Neural progenitor cell (in vitro differentiated cells): ENCODE results near the gene COPS8. TPM values are rescaled to one million over a fixed set of nuclear protein-coding genes. Genes with fewer than 3 reads are reported as not detected.

Experiments used
- DNase-seq: peaks from one replicate; pipeline ENCODE4 v3.0.0-alpha.2; 2016; ENCODE audit warnings: low spot score
- H2AFZ ChIP-seq: fragments of 200-600 bp; sonication (generic); replicated peaks from 2 replicates; pipeline ENCODE4 v1.6.1; 2016; ENCODE audit warnings: antibody characterized with exemption
- H3F3A ChIP-seq: fragments of 200-600 bp; sonication (generic); 2 replicates; pipeline ENCODE4 v1.6.1; 2016; ENCODE audit warnings: antibody characterized with exemption, low read depth
- H3K27ac ChIP-seq: fragments of 200-600 bp; sonication (generic); 2 replicates; pipeline ENCODE4 v1.5.1; 2016; ENCODE audit warnings: mild to moderate bottlenecking
- H3K27me3 ChIP-seq: fragments of 200-600 bp; sonication (generic); 2 replicates; pipeline ENCODE4 v1.6.1; 2016; ENCODE audit warnings: mild to moderate bottlenecking, moderate library complexity
- H3K36me3 ChIP-seq: fragments of 200-600 bp; sonication (generic); 2 replicates; pipeline ENCODE4 v1.5.1; 2016
- H3K4me1 ChIP-seq: fragments of 200-600 bp; sonication (generic); 2 replicates; pipeline ENCODE4 v1.6.1; 2016; ENCODE audit warnings: mixed run types
- H3K4me2 ChIP-seq: fragments of 200-600 bp; sonication (generic); 2 replicates; pipeline ENCODE4 v1.6.1; 2016
- H3K4me3 ChIP-seq: fragments of 200-600 bp; sonication (generic); 2 replicates; pipeline ENCODE4 v1.5.1; 2016
- H3K79me2 ChIP-seq: fragments of 200-600 bp; sonication (generic); 2 replicates; pipeline ENCODE4 v1.6.1; 2016; ENCODE audit warnings: low read depth
- H3K9ac ChIP-seq: fragments of 200-600 bp; sonication (generic); 2 replicates; pipeline ENCODE4 v1.6.1; 2016
- H3K9me3 ChIP-seq: fragments of 200-600 bp; sonication (generic); 2 replicates; pipeline ENCODE4 v1.5.1; 2016; ENCODE audit warnings: low read depth
- H4K20me1 ChIP-seq: fragments of 200-600 bp; sonication (generic); 2 replicates; pipeline ENCODE4 v1.6.1; 2016; ENCODE audit warnings: low read depth
- H3K27ac Mint-ChIP-seq: 3 replicates; pipeline ENCODE4 v1.8.0; 2021; ENCODE audit warnings: mixed read lengths
- H3K27me3 Mint-ChIP-seq: 2 replicates; pipeline ENCODE4 v1.8.0; 2022; ENCODE audit warnings: low read depth, mild to moderate bottlenecking, inconsistent platforms, moderate library complexity, mixed read lengths; ENCODE audit not compliant: insufficient read depth
- H3K36me3 Mint-ChIP-seq: 3 replicates; pipeline ENCODE4 v1.8.0; 2021; ENCODE audit warnings: mixed read lengths
- H3K4me1 Mint-ChIP-seq: 3 replicates; pipeline ENCODE4 v1.8.0; 2021; ENCODE audit warnings: mixed read lengths
- H3K4me3 Mint-ChIP-seq: 3 replicates; pipeline ENCODE4 v1.8.0; 2021; ENCODE audit warnings: mild to moderate bottlenecking, moderate library complexity, mixed read lengths
- H3K9me3 Mint-ChIP-seq: 3 replicates; pipeline ENCODE4 v1.8.0; 2020; ENCODE audit warnings: mixed read lengths
- EZH2 ChIP-seq: fragments of 200-600 bp; sonication (generic); IDR thresholded peaks from 2 replicates; pipeline ENCODE4 v1.6.1; 2017; ENCODE audit warnings: antibody characterized with exemption, mild to moderate bottlenecking, moderate library complexity
- EZH2phosphoT487 ChIP-seq: fragments of 200-600 bp; sonication (generic); IDR thresholded peaks from 2 replicates; pipeline ENCODE4 v1.6.1; 2017; ENCODE audit warnings: antibody characterized with exemption
- total RNA-seq: library from RNA; depleted of rRNA; stranded (reverse); fragments of >200 nt; gene quantifications from 2 replicates; pipeline ENCODE4 v1.2.3, GENCODE V29; 2015; ENCODE audit warnings: low replicate concordance
- TF ChIP-seq, protein P1 (sequence below): fragments of 200-600 bp; sonication (generic); IDR thresholded peaks from 2 replicates; pipeline ENCODE4 v1.5.1; 2017; ENCODE audit warnings: antibody characterized with exemption, mild to moderate bottlenecking

Gene COPS8
- total RNA-seq, 1 donor from 2014 or later: 267 TPM

DNA sequence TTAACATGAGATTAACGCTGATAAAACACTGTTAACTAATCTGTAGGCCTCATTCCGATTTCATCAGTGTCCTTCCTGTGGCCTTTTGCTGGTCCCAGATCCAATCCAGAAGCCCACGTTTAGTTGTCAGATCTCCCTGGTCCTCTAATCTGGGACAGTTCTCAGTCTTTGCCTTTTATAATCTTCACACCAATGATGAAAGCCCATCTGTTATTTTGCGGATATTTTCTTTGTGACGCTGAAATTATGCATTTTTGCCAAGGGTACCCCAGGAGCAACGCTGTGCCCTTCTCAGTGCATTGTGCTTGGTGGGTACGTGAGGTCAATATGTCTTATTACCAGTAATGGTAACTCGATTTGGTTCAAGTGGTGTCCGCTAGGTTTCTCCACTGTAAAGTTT is 51.1 kb downstream of the COPS8 start:
- no peak for DNase-seq
- Histone ChIP-seq H3K27me3 (no peaks in the 10 kb centered on the region), H4K20me1 (no peaks in the 10 kb centered on the region), H3K79me2 (no peaks in the 10 kb centered on the region), H3F3A (peaks cover 6% of the 10 kb centered on the region), H3K36me3 (no peaks in the 10 kb centered on the region), H2AFZ (no peak overlapping the region), H3K4me1 (peaks cover 10% of the 10 kb centered on the region), H3K9me3 (no peaks in the 10 kb centered on the region), H3K4me2 (no peak overlapping the region), H3K4me3 (no peak overlapping the region), H3K9ac (no peak overlapping the region), H3K27ac (no peak overlapping the region)
- Mint-ChIP-seq H3K36me3 (no peaks in the 10 kb centered on the region), H3K27ac (no peak overlapping the region), H3K4me1 (peaks cover 11% of the 10 kb centered on the region), H3K27me3 (peaks cover 7% of the 10 kb centered on the region), H3K9me3 (peaks cover 4% of the 10 kb centered on the region), H3K4me3 (no peak overlapping the region)
- TF ChIP-seq, protein P1, sequence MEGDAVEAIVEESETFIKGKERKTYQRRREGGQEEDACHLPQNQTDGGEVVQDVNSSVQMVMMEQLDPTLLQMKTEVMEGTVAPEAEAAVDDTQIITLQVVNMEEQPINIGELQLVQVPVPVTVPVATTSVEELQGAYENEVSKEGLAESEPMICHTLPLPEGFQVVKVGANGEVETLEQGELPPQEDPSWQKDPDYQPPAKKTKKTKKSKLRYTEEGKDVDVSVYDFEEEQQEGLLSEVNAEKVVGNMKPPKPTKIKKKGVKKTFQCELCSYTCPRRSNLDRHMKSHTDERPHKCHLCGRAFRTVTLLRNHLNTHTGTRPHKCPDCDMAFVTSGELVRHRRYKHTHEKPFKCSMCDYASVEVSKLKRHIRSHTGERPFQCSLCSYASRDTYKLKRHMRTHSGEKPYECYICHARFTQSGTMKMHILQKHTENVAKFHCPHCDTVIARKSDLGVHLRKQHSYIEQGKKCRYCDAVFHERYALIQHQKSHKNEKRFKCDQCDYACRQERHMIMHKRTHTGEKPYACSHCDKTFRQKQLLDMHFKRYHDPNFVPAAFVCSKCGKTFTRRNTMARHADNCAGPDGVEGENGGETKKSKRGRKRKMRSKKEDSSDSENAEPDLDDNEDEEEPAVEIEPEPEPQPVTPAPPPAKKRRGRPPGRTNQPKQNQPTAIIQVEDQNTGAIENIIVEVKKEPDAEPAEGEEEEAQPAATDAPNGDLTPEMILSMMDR: no peak
- TF ChIP-seq EZH2: no peak
- TF ChIP-seq EZH2phosphoT487: no peak

DNA sequence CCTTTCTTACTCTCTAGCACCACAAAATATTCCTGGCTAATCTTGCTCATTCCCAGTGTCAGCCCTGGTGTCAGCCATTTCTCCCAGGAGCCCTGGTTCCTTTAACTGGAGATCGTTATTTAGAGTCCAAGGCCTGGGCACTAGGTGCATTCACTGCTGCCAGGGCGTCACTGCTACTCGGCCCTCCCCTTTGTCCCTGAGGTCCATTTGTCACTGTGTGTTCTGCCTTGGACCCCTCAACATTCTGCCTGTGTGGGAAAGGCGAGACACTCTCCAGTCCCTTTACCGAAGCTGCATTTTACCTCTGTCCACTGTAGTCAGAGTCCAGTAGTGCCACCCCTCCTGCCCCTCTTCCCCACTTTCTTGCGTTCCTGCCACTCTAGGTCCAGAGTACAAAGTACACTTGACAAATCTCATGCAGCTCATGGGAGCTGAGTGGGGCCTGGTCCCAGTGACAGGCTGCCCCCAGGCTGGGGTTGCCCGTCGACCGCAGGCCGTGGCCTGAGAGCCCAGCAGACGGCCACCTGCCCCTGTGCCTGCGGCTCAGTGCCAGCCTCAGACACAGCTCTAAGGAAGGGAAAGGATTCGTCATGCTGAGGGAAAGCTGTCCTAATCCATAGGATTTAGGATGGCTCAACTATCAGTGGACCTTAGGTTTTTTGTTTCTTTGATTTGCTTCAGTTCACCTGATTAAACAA is 52.1 kb downstream of the COPS8 start:
- Histone ChIP-seq H3K4me2 (peak overlapping the region; percentile 62), H4K20me1 (no peaks in the 10 kb centered on the region), H3K27ac (no peak overlapping the region), H3K79me2 (no peaks in the 10 kb centered on the region), H3K4me1 (peaks cover 10% of the 10 kb centered on the region), H3K9me3 (no peaks in the 10 kb centered on the region), H3K4me3 (no peak overlapping the region), H3K27me3 (no peaks in the 10 kb centered on the region), H3K36me3 (no peaks in the 10 kb centered on the region), H3F3A (peaks cover 6% of the 10 kb centered on the region), H3K9ac (no peak overlapping the region), H2AFZ (no peak overlapping the region)
- Mint-ChIP-seq H3K4me1 (peaks cover 11% of the 10 kb centered on the region), H3K27me3 (peaks cover 7% of the 10 kb centered on the region), H3K4me3 (no peak overlapping the region), H3K36me3 (no peaks in the 10 kb centered on the region), H3K27ac (no peak overlapping the region), H3K9me3 (peaks cover 4% of the 10 kb centered on the region)
- no peak for TF ChIP-seq EZH2
- TF ChIP-seq, protein P1: no peak
- TF ChIP-seq EZH2phosphoT487: no peak
- peak; percentile 74 for DNase-seq

DNA sequence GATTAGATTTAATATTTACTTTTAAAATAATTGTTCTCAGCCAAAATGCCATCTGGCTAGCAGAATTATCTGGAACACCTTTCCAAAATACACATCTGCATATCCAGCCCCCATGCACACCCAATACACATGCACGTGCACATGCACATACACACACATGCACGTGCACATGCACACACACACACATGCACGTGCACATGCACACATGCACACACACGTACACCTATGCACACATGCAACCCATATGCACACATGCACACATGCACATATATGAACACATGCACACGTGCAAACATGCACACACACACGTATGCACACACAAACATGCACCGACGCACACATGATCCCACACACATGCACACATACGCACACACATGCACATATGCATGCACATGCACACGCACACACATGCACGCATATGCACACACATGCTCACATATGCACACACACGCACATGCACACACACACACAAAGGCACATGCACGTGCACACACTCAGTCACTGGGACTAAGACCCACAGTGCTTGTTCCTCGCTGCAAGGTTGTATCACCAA is 53.5 kb downstream of the COPS8 start:
- Histone ChIP-seq H3K27ac (no peak overlapping the region), H3K27me3 (no peaks in the 10 kb centered on the region), H3F3A (peaks cover 6% of the 10 kb centered on the region), H3K9ac (no peak overlapping the region), H3K4me3 (no peak overlapping the region), H3K4me1 (peaks cover 10% of the 10 kb centered on the region), H2AFZ (no peak overlapping the region), H3K4me2 (no peak overlapping the region), H4K20me1 (no peaks in the 10 kb centered on the region), H3K9me3 (no peaks in the 10 kb centered on the region), H3K36me3 (no peaks in the 10 kb centered on the region), H3K79me2 (no peaks in the 10 kb centered on the region)
- TF ChIP-seq, protein P1: no peak
- no peak for TF ChIP-seq EZH2
- TF ChIP-seq EZH2phosphoT487: no peak
- peaks cover 11% of the 10 kb centered on the region for H3K4me1 Mint-ChIP-seq
- peaks cover 7% of the 10 kb centered on the region for H3K27me3 Mint-ChIP-seq
- no peaks in the 10 kb centered on the region for H3K36me3 Mint-ChIP-seq
- H3K27ac Mint-ChIP-seq: no peak overlapping the region
- DNase-seq: no peak
- H3K9me3 Mint-ChIP-seq: peaks cover 4% of the 10 kb centered on the region
- peak overlapping the region; percentile 34 for H3K4me3 Mint-ChIP-seq
